SK-N-SH (cell line): ENCODE data around the gene CNOT11. TPM values are rescaled to one million over a fixed set of nuclear protein-coding genes. Genes with fewer than 3 reads are reported as not detected.

Source experiments
- CTCF ChIA-PET: fragments of 300-600, 350-600 bp; formaldehyde crosslinking; extraction: SDS; loops from one replicate; lab custom pipeline; 2021; lab: Yijun Ruan, JAX
- POLR2A ChIA-PET: fragments of 350-600 bp; sonication (Branson Sonifier 250); formaldehyde crosslinking; extraction: SDS; loops from one replicate; lab custom pipeline; 2020; ENCODE audit warnings: antibody characterized with exemption, inconsistent platforms; lab: Yijun Ruan, JAX
- DNase-seq: peaks from one replicate; pipeline ENCODE4 v3.0.0; 2012
- H2AFZ ChIP-seq: fragments of 200-600 bp; sonication (generic); 2 replicates; pipeline ENCODE4 v1.8.1; 2016; ENCODE audit warnings: antibody characterized with exemption, mild to moderate bottlenecking, low read depth
- H3F3A ChIP-seq: fragments of 200-600 bp; sonication (generic); replicated peaks from 2 replicates; pipeline ENCODE3; 2016; ENCODE audit warnings: antibody characterized with exemption, mild to moderate bottlenecking; ENCODE audit not compliant: insufficient read depth
- H3K27ac ChIP-seq, 2 experiments: fragments of 200-500 bp in 1 of 2; fragments of 200-600 bp in 1 of 2; sonication (Bioruptor generic) in 1 of 2; sonication (generic), shearing (Covaris generic) in 1 of 2; 2 replicates each; pipeline versions ENCODE4 v1.5.1 to v1.6.1; 2014 to 2016; ENCODE audit warnings: low read depth in 2 of 2, inconsistent platforms in 1 of 2, low read length in 1 of 2, mild to moderate bottlenecking in 1 of 2, mixed read lengths in 1 of 2
- H3K27me3 ChIP-seq: fragments of 200-600 bp; sonication (generic), shearing (Covaris generic); 2 replicates; pipeline ENCODE4 v1.6.1; 2016; ENCODE audit warnings: mixed run types; ENCODE audit not compliant: insufficient read depth
- H3K36me3 ChIP-seq, 2 experiments: fragments of 200-500 bp in 1 of 2; fragments of 200-600 bp in 1 of 2; sonication (Bioruptor generic) in 1 of 2; sonication (generic) in 1 of 2; replicated peaks in 1 of 2; 2 replicates each; pipeline versions ENCODE3 to v1.5.1; 2014 to 2016; ENCODE audit warnings: low read length in 1 of 2, mild to moderate bottlenecking in 1 of 2; ENCODE audit not compliant: insufficient read depth in 2 of 2, control insufficient read depth in 1 of 2
- H3K4me1 ChIP-seq, 2 experiments: fragments of 200-500 bp in 1 of 2; fragments of 200-600 bp in 1 of 2; sonication (Bioruptor generic) in 1 of 2; sonication (generic), shearing (Covaris generic) in 1 of 2; 2 replicates each; pipeline versions ENCODE4 v1.5.1 to v1.6.1; 2014 to 2016; ENCODE audit warnings: low read depth in 1 of 2, low read length in 1 of 2, mixed run types in 1 of 2; ENCODE audit not compliant: insufficient read depth in 2 of 2, control insufficient read depth in 1 of 2
- H3K4me2 ChIP-seq: fragments of 200-600 bp; sonication (generic), shearing (Covaris generic); 2 replicates; pipeline ENCODE4 v1.6.1; 2017; ENCODE audit warnings: mixed run types
- H3K4me3 ChIP-seq, 2 experiments: fragments of 200-500 bp in 1 of 2; fragments of 200-600 bp in 1 of 2; sonication (Bioruptor generic) in 1 of 2; sonication (generic), shearing (Covaris generic) in 1 of 2; 2 replicates each; pipeline versions ENCODE4 v1.5.1 to v1.8.1; 2014 to 2016; ENCODE audit warnings: low read depth in 2 of 2, inconsistent platforms in 1 of 2, low read length in 1 of 2, mild to moderate bottlenecking in 1 of 2, mixed read lengths in 1 of 2, moderate library complexity in 1 of 2
- H3K79me2 ChIP-seq: fragments of 200-600 bp; sonication (generic); 2 replicates; pipeline ENCODE4 v1.8.1; 2017; ENCODE audit warnings: mild to moderate bottlenecking; ENCODE audit not compliant: insufficient read depth
- H3K9ac ChIP-seq: fragments of 200-600 bp; sonication (generic); 2 replicates; pipeline ENCODE4 v1.6.1; 2017; ENCODE audit warnings: mixed run types
- H3K9me2 ChIP-seq: fragments of 200-600 bp; sonication (generic); 2 replicates; pipeline ENCODE4 v1.6.1; 2017; ENCODE audit warnings: mixed run types
- H3K9me3 ChIP-seq: fragments of 200-600 bp; sonication (generic); 2 replicates; pipeline ENCODE4 v1.6.1; 2017; ENCODE audit warnings: mixed run types, mild to moderate bottlenecking, moderate library complexity
- H4K20me1 ChIP-seq: fragments of 200-600 bp; sonication (generic); 2 replicates; pipeline ENCODE4 v1.6.1; 2017; ENCODE audit warnings: mild to moderate bottlenecking, mixed run types; ENCODE audit not compliant: insufficient read depth
- CHD2 ChIP-seq: fragments of 150-350 bp; IDR thresholded peaks from 2 replicates; pipeline ENCODE4 v1.6.1; 2018; ENCODE audit warnings: low read length; ENCODE audit not compliant: partially characterized antibody
- CTCF ChIP-seq: fragments of 200-600 bp; sonication (generic); IDR thresholded peaks from 2 replicates; pipeline ENCODE4 v1.6.1; 2017; ENCODE audit warnings: antibody characterized with exemption, mild to moderate bottlenecking, moderate library complexity
- ELF1 ChIP-seq: IDR thresholded peaks from 2 replicates; pipeline ENCODE4 v1.4.0; 2012
- EZH2phosphoT487 ChIP-seq: fragments of 200-600 bp; sonication (generic); IDR thresholded peaks from 2 replicates; pipeline ENCODE4 v1.6.1; 2017; ENCODE audit warnings: low read depth, mixed run types, mild to moderate bottlenecking, antibody characterized with exemption, moderate library complexity, borderline replicate concordance
- FOSL2 ChIP-seq: IDR thresholded peaks from 2 replicates; pipeline ENCODE4 v1.4.0; 2012; ENCODE audit warnings: low read depth, mild to moderate bottlenecking, moderate library complexity, borderline replicate concordance
- FOXJ3 ChIP-seq: sonication (generic); formaldehyde crosslinking; IDR thresholded peaks from 2 replicates; pipeline ENCODE4 v1.5.1; 2020; ENCODE audit warnings: mild to moderate bottlenecking, missing genetic modification reagents
- FOXM1 ChIP-seq: IDR thresholded peaks from 2 replicates; pipeline ENCODE4 v1.4.0; 2012; ENCODE audit warnings: low read depth, mild to moderate bottlenecking
- GABPA ChIP-seq: IDR thresholded peaks from 2 replicates; pipeline ENCODE4 v1.4.0; 2012; ENCODE audit warnings: low read depth, mild to moderate bottlenecking
- IRF3 ChIP-seq: fragments of 150-350 bp; IDR thresholded peaks from 2 replicates; pipeline ENCODE4 v1.6.1; 2016; ENCODE audit warnings: mild to moderate bottlenecking, low read depth, low read length
- JUND ChIP-seq: IDR thresholded peaks from 2 replicates; pipeline ENCODE4 v1.4.0; 2012
- MAX ChIP-seq: IDR thresholded peaks from 2 replicates; pipeline ENCODE4 v1.4.0; 2012; ENCODE audit warnings: low read depth
- NFIC ChIP-seq: IDR thresholded peaks from 2 replicates; pipeline ENCODE4 v1.4.0; 2012; ENCODE audit warnings: borderline replicate concordance
- NRF1 ChIP-seq: IDR thresholded peaks from 2 replicates; pipeline ENCODE4 v1.6.1; 2012; ENCODE audit warnings: low read depth, mild to moderate bottlenecking, low read length
- PBX3 ChIP-seq: IDR thresholded peaks from 2 replicates; pipeline ENCODE4; 2012
- POLR2AphosphoS5 ChIP-seq: IDR thresholded peaks from 2 replicates; pipeline ENCODE4 v1.6.1; 2012; ENCODE audit warnings: low read depth, low read length
- RFX5 ChIP-seq: IDR thresholded peaks from 2 replicates; pipeline ENCODE4 v1.6.1; 2012; ENCODE audit warnings: mild to moderate bottlenecking, improper control_type of control experiment, low read length
- SIN3A ChIP-seq: IDR thresholded peaks from 2 replicates; pipeline ENCODE4 v1.6.1; 2012; ENCODE audit warnings: low read depth, mild to moderate bottlenecking, low read length, moderate library complexity, borderline replicate concordance
- SMC3 ChIP-seq: IDR thresholded peaks from 2 replicates; pipeline ENCODE4 v1.6.1; 2012; ENCODE audit warnings: low read depth, low read length, improper control_type of control experiment
- TAF1 ChIP-seq: IDR thresholded peaks from 2 replicates; pipeline ENCODE4 v1.6.1; 2012; ENCODE audit warnings: low read depth, mild to moderate bottlenecking, low read length, moderate library complexity, borderline replicate concordance
- TCF12 ChIP-seq: IDR thresholded peaks from 2 replicates; pipeline ENCODE4 v1.4.0; 2012
- USF2 ChIP-seq: fragments of 150-350 bp; IDR thresholded peaks from 2 replicates; pipeline ENCODE4 v1.6.1; 2017; ENCODE audit warnings: antibody characterized with exemption, low read length, low read depth, borderline replicate concordance
- WGBS: methylation state at CpG from one replicate; pipeline ENCODE4 v1.1.6; 2017; ENCODE audit warnings: low lambda C conversion rate; 5-methylcytosine and 5-hydroxymethylcytosine counted together
- polyA plus RNA-seq, 3 experiments: library from polyadenylated mRNA; depleted of rRNA; stranded (reverse); fragments of >200 nt; gene quantifications; 2 replicates each; pipeline ENCODE4 v1.2.3, GENCODE V29; 2012

Gene CNOT11
- polyA plus RNA-seq, 1 of the 3 experiments (the other 2 are of a cell fraction) = 38.4 TPM

- Histone ChIP-seq H3K4me3 (no peak overlapping the region), H3K36me3 (peaks cover 65 to 76% of the 10 kb centered on the region in 2 experiments), H3K4me2 (no peak overlapping the region), H3K9ac (no peak overlapping the region), H3K4me1 (no peaks in the 10 kb centered on the region), H2AFZ (no peak overlapping the region), H3K27ac (no peak overlapping the region), H4K20me1 (no peaks in the 10 kb centered on the region), H3F3A (peaks cover 19% of the 10 kb centered on the region), H3K79me2 (0 out of 2 replicates have a peak, but pooled peaks cover 3% of the 10 kb centered on the region), H3K27me3 (no peaks in the 10 kb centered on the region), H3K9me2 (no peaks in the 10 kb centered on the region), H3K9me3 (no peaks in the 10 kb centered on the region)
- CTCF ChIA-PET = interaction anchor here (0.8 to 1.5 kb wide), 2 partner anchors 18 to 69 kb away, joined by 3 to 6 read pairs; no protein-coding TSS in a partner anchor
- WGBS = 71% methylated on average over 3 of the region's 3 CpGs
- POLR2A ChIA-PET = no interaction called here
- DNase-seq = no peak
- TF ChIP-seq POLR2AphosphoS5 (no peak), GABPA (no peak), FOXM1 (no peak), RFX5 (no peak), TAF1 (no peak)
These were observed 19.5 kb downstream of the CNOT11 start for GRCh38 chr2:101272045-101272784.

GRCh38 chr2:101273056-101273455 is 20.4 kb downstream of the CNOT11 start:
- TF ChIP-seq SMC3 = no peak
- no peak for TF ChIP-seq CTCF
- TF ChIP-seq ELF1 = no peak
- TF ChIP-seq TAF1 = no peak
- no peak for TF ChIP-seq TCF12
- no peak for TF ChIP-seq PBX3
- TF ChIP-seq EZH2phosphoT487 = no peak
- no peak for TF ChIP-seq FOXM1
- no peak for TF ChIP-seq GABPA
- no peak for TF ChIP-seq SIN3A
- TF ChIP-seq NRF1 = no peak
- TF ChIP-seq FOSL2 = no peak
- no peak for TF ChIP-seq JUND
- TF ChIP-seq RFX5 = no peak
- TF ChIP-seq MAX = no peak
- TF ChIP-seq IRF3 = no peak
- TF ChIP-seq CHD2 = no peak
- TF ChIP-seq USF2 = no peak
- no peak for TF ChIP-seq FOXJ3
- no peak for TF ChIP-seq NFIC
- H3F3A ChIP-seq = peaks cover 19% of the 10 kb centered on the region
- DNase-seq = no peak
- H3K36me3 ChIP-seq = peaks cover 69 to 75% of the 10 kb centered on the region in 2 experiments
- no peak overlapping the region for H3K9ac ChIP-seq
- H4K20me1 ChIP-seq = no peaks in the 10 kb centered on the region
- no peaks in the 10 kb centered on the region for H3K4me1 ChIP-seq
- ChIA-PET POLR2A (no interaction called here), CTCF (no interaction called here)
- no peaks in the 10 kb centered on the region for H3K9me3 ChIP-seq
- H3K4me2 ChIP-seq = no peak overlapping the region
- H3K79me2 ChIP-seq = 0 out of 2 replicates have a peak, but pooled peaks cover 5% of the 10 kb centered on the region
- no peak overlapping the region for H3K27ac ChIP-seq
- H3K4me3 ChIP-seq = no peak overlapping the region
- no peaks in the 10 kb centered on the region for H3K27me3 ChIP-seq
- no peaks in the 10 kb centered on the region for H3K9me2 ChIP-seq
- H2AFZ ChIP-seq = no peak overlapping the region
- WGBS = 94% methylated on average over 8 of the region's 8 CpGs
